ELR (cell line): Measurements from ENCODE around the gene SMAD6.
A peak's percentile ranks its signal among the peaks of the same experiment; 100 is the strongest.

Source experiments
- DNase-seq: peaks from one replicate; pipeline ENCODE4 v3.0.0-alpha.2; 2015; ENCODE audit warnings: low read depth

SMAD6 gene

GRCh38 chr15:66796343-66796742 is 94.3 kb downstream of the SMAD6 start:
- no peak for DNase-seq

- no peak for DNase-seq
These were observed 95.9 kb downstream of the SMAD6 start for GRCh38 chr15:66797921-66798320.

- DNase-seq = peak; percentile 67
These were observed 96.5 kb downstream of the SMAD6 start for GRCh38 chr15:66798426-66799061.

GRCh38 chr15:66799242-66799641 is 97.2 kb downstream of the SMAD6 start:
- no peak for DNase-seq

GRCh38 chr15:66800584-66801235 is 98.7 kb downstream of the SMAD6 start:
- no peak for DNase-seq

GRCh38 chr15:66801266-66801665 is 99.2 kb downstream of the SMAD6 start:
- DNase-seq = no peak

- DNase-seq = peak; percentile 47
These were observed 100.3 kb downstream of the SMAD6 start for GRCh38 chr15:66802025-66803001.

- peak; percentile 99 for DNase-seq
These were observed 101.2 kb downstream of the SMAD6 start for GRCh38 chr15:66803182-66803729.

GRCh38 chr15:66803749-66804148 is 101.7 kb downstream of the SMAD6 start:
- DNase-seq = no peak

GRCh38 chr15:66805202-66805885 is 103.3 kb downstream of the SMAD6 start:
- DNase-seq = no peak

GRCh38 chr15:66808181-66808824 is 106.3 kb downstream of the SMAD6 start:
- no peak for DNase-seq

- DNase-seq = no peak
These were observed 107.6 kb downstream of the SMAD6 start for GRCh38 chr15:66809664-66810063.

GRCh38 chr15:66815318-66815717 is 113.3 kb downstream of the SMAD6 start:
- DNase-seq = peak; percentile 69

- DNase-seq = no peak
These were observed 114.2 kb downstream of the SMAD6 start for GRCh38 chr15:66816201-66816600.

- no peak for DNase-seq
These were observed 117.0 kb downstream of the SMAD6 start for GRCh38 chr15:66819084-66819483.

GRCh38 chr15:66820481-66821176 is 118.6 kb downstream of the SMAD6 start:
- no peak for DNase-seq

GRCh38 chr15:66821307-66821706 is 119.3 kb downstream of the SMAD6 start:
- no peak for DNase-seq

- no peak for DNase-seq
These were observed 120.1 kb downstream of the SMAD6 start for GRCh38 chr15:66822114-66822513.

GRCh38 chr15:66822576-66822975 is 120.5 kb downstream of the SMAD6 start:
- DNase-seq = no peak

- DNase-seq = no peak
These were observed 121.6 kb downstream of the SMAD6 start for GRCh38 chr15:66823601-66824000.

- DNase-seq = no peak
These were observed 122.4 kb downstream of the SMAD6 start for GRCh38 chr15:66824424-66824823.
